ENCODE results near the gene TMEFF2. TPM values are rescaled to one million over a fixed set of nuclear protein-coding genes. Genes with fewer than 3 reads are reported as not detected.

Gene TMEFF2
- total and polyA plus RNA-seq, 2 experiments from 2014 or later, result 1.7 to 2.2 TPM

GRCh38 chr2:192208848-192209247 lies 14.1 kb upstream of the TMEFF2 start:
- Histone ChIP-seq H3K4me2 (no peak overlapping the region), H3K4me3 (no peak overlapping the region), H3K79me2 (replicated peaks; ENCODE audit: insufficient read depth) (no peaks in the 10 kb centered on the region), H4K20me1 (replicated peaks; ENCODE audit: insufficient read depth) (no peaks in the 10 kb centered on the region), H3K27ac (ENCODE audit: low read depth) (no peak overlapping the region), H3K27me3 (ENCODE audit: insufficient read depth) (no peaks in the 10 kb centered on the region), H3F3A (replicated peaks; ENCODE audit: low read depth) (no peaks in the 10 kb centered on the region), H3K36me3 (ENCODE audit: insufficient read depth) (no peaks in the 10 kb centered on the region), H3K9me2 (ENCODE audit: insufficient read depth) (no peaks in the 10 kb centered on the region), H2AFZ (no peak overlapping the region), H3K4me1 (ENCODE audit: insufficient read depth) (no peaks in the 10 kb centered on the region)
- DNase-seq (ENCODE audit: low spot score), result no peak
- no peaks in the 10 kb centered on the region for H3K9me3 Mint-ChIP-seq
- H3K4me1 Mint-ChIP-seq, result no peaks in the 10 kb centered on the region
- ATAC-seq, result no peak
- no peak for TF ChIP-seq JUNB (IDR thresholded peaks at IDR 0.05; ENCODE audit: unreplicated experiment)
- no peak overlapping the region for H3K4me3 Mint-ChIP-seq
- no peaks in the 10 kb centered on the region for H3K27me3 Mint-ChIP-seq (ENCODE audit: insufficient read depth, low read depth, poor library complexity)
- H3K27ac Mint-ChIP-seq, result no peak overlapping the region
- H3K36me3 Mint-ChIP-seq (ENCODE audit: low read depth), result no peaks in the 10 kb centered on the region

- Histone ChIP-seq H3K27me3 (ENCODE audit: insufficient read depth) (no peaks in the 10 kb centered on the region), H3K4me1 (ENCODE audit: insufficient read depth) (no peaks in the 10 kb centered on the region), H2AFZ (no peak overlapping the region), H3K27ac (ENCODE audit: low read depth) (no peak overlapping the region), H3K79me2 (replicated peaks; ENCODE audit: insufficient read depth) (no peaks in the 10 kb centered on the region), H3K36me3 (ENCODE audit: insufficient read depth) (no peaks in the 10 kb centered on the region), H3K4me2 (no peak overlapping the region), H3K4me3 (no peak overlapping the region), H4K20me1 (replicated peaks; ENCODE audit: insufficient read depth) (no peaks in the 10 kb centered on the region), H3K9me2 (ENCODE audit: insufficient read depth) (no peaks in the 10 kb centered on the region), H3F3A (replicated peaks; ENCODE audit: low read depth) (no peaks in the 10 kb centered on the region)
- H3K27me3 Mint-ChIP-seq (ENCODE audit: insufficient read depth, low read depth, poor library complexity), result no peaks in the 10 kb centered on the region
- ATAC-seq (no peak), DNase-seq (ENCODE audit: low spot score) (no peak)
- H3K36me3 Mint-ChIP-seq (ENCODE audit: low read depth), result no peaks in the 10 kb centered on the region
- no peak overlapping the region for H3K4me3 Mint-ChIP-seq
- no peaks in the 10 kb centered on the region for H3K4me1 Mint-ChIP-seq
- no peak overlapping the region for H3K27ac Mint-ChIP-seq
- H3K9me3 Mint-ChIP-seq, result no peaks in the 10 kb centered on the region
- TF ChIP-seq ZNF114 (CRISPR knock-in tag; IDR thresholded peaks at IDR 0.05), result no peak
- no peak for TF ChIP-seq JUNB (IDR thresholded peaks at IDR 0.05; ENCODE audit: unreplicated experiment)
- no peak for TF ChIP-seq ZNF331 (CRISPR knock-in tag; IDR thresholded peaks at IDR 0.05; ENCODE audit: low read depth)
- no peak for TF ChIP-seq ETS1 (IDR thresholded peaks at IDR 0.05)
- no peak for TF ChIP-seq ZNF462 (CRISPR knock-in tag; IDR thresholded peaks at IDR 0.05)
Observed at GRCh38 chr2:192206399-192206798, 11.7 kb upstream of the TMEFF2 start.
